HG02973 (cell line): ENCODE data around the gene HLA-E.

Experiments
- ATAC-seq: cut with Tn5 transposase; IDR thresholded peaks from one replicate; pipeline ENCODE4 v1.9.1; 2021; ENCODE audit warnings: moderate library complexity; ENCODE audit not compliant: unreplicated experiment

The HLA-E gene

GRCh38 chr6:30533460-30534294 lies 44.4 kb downstream of the HLA-E start:
- no peak for ATAC-seq

- no peak for ATAC-seq
Observed at GRCh38 chr6:30537931-30538330, 48.6 kb downstream of the HLA-E start.

DNA sequence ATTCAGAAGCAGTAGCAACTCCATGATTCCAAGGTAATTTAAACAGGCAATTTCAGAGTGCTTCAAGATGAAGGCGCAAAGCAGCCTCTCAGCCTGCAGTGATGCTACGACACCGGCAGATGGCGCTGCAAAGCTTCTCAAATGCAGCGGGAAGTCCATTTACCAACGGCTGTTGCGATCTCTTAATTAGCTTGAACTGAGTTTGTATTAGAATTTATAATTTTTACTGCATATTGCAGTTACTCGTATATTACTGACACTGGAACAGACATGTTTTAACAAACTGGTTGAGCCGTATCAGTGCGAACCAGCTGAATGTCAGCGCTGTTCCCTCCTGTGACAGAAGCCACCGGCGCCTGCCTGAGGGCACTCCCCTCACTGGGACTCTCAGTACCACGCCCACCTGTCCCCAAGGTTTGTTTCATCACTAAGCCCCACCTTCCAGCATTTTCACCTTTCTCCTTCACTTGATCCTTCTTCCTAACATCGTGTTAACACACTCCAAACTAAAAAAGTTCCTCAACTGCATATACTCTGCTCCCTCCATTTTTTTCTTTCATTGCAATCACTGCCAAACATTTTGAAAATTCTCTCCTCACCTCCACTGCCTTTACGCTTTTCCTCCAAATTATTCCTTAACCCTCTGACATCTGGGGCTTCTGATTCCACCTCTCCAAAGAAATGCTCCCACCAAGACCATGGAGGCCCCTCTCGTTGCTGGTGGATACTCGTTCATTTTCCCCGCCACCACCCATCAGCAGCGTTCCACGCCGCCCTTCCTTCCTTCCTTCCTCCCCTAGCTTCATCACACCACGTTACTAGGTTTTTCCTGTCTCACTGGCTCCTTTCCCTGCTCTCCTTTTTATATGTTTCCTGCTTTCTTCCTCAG lies 52.5 kb downstream of the HLA-E start:
- ATAC-seq: no peak

- ATAC-seq: no peak
Observed at GRCh38 chr6:30542404-30542725, 53.1 kb downstream of the HLA-E start.

GRCh38 chr6:30542915-30543314 lies 53.6 kb downstream of the HLA-E start:
- no peak for ATAC-seq
